GF-D8 (cell line): ENCODE measurements around the gene BRD4.
A peak's percentile ranks its signal among the peaks of the same experiment; 100 is the strongest.

Experiments
- DNase-seq: peaks from one replicate; lab custom pipeline; 2025; lab: John Stamatoyannopoulos, UW

BRD4 gene

GRCh38 chr19:15313649-15314279 lies 18.6 kb downstream of the BRD4 start:
- no peak for DNase-seq

- no peak for DNase-seq
Measured at GRCh38 chr19:15307169-15307568, 25.2 kb downstream of the BRD4 start.

GRCh38 chr19:15305582-15306334 lies 26.6 kb downstream of the BRD4 start:
- DNase-seq, result no peak

DNA sequence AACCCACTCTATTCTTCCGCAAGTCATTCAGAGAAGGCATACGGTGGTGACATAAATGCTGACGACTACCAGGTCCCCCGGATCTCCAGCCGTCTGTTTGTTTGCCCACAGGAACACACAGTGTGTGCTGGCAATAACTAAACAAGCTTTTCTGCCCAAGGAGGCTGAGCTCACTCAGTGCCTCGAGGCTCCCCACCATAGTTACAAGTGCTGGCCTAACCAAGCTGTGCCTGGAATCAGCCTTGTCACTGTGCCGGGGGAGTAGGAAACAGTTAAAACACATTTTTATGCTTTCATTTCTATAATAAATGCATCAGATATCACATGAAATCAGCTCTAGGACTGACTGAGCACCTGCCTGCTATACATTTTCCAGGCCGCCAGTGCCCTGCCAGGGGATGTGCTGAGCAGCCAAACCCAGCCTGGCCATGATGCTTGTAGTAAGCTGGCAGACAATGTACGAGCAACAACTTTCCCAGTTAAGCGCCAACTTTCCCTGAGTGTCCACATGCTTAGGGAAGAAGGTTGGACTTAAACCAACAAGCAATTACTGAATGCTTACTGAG lies 28.1 kb downstream of the BRD4 start:
- no peak for DNase-seq

DNA sequence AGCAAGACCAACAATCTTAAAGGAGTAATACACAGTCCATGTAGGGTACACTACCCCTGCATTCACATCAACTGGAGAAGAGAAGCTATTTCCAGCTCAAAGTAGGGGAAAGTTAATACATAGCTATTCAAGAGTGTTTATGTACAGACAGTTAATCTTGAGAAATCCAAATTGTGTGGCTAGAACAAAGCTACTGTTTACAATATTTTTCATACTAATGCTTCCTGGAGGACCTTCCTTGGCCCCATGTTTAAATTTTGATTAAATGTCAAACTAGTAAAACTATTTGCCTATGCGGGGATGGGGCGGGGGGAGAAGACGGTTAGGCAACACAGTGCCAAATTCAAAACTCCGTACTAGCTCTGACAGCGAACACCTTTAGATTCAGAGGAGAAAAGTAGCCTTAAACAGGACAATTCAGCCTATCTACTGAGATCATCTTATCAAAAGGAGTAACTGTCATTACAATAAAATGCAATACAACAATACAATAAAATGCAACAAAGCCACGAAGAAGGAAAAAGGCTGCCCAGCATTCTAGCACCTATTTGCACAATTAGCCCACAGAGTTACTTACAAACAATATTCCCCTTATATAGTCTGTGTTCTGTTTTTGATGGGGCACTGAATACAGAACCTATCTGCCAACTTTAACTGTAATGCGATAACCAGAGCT lies 29.1 kb downstream of the BRD4 start:
- no peak for DNase-seq

DNA sequence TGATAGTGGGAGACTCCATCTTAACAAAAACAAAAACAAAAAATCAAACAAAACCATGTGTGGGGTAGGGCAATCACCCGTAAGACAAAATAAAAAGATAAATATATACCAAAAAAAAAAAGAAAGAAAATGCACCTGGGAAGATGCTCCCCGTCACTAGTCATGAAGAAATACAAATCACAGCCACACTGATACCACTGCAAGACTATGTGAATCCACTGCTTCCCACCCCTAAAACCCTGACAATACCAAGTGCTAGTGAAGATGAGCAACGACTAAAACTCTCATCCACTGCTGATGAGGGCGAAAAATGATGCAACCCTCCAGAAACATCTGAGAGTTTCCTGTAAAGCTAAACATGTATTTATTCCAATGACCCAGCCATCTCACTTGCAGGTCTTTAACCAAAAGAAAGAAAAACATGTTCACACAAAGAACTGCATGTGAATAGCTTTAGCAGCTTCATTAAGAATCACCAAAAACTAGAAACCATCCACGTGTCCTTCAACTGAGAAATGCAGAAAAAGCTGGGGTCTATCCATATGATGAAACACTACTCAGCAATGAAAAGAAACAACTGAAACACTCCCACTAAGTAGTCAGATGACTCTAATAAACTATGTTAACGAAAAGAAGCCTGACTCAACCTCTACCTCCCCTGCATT lies 31.7 kb downstream of the BRD4 start:
- no peak for DNase-seq

DNA sequence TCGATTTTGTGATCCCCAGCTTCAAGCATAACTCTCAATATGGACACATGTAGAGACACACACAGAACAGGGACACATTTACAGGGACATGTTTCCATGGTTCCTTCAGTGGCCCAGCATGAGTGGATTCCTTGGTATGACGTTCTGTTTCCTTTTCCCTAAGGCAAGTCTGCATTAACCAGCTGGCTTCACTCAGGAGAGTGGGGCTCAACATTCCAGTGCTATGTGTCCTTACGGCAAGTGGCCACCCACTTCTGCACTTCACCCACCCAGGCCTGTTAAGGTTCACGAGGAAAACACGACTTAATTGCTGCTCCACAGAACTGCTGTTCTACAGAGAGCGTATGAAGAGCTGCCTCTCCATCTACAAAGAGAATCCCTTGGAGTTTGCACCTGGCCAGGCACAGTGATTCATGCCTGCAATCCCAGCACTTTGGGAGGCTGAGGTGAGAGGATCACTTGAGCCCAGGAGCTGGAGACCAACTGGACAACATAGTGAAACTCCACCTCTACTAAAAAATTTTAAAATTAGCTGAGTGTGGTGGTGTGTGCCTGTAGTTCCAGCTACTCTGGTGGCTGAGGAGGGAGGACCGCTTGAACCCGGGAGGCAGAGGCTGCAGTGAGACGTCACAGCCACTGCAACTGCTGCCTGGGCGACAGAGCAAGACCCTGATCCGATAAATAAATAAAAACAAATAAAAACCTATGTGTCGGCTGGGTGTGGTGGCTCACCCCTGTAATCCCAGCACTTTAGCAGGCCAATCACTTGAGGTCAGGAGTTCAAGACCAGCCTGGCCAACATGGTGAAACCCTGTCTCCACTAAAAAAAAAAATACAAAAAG lies 32.5 kb downstream of the BRD4 start:
- DNase-seq, result no peak

DNA sequence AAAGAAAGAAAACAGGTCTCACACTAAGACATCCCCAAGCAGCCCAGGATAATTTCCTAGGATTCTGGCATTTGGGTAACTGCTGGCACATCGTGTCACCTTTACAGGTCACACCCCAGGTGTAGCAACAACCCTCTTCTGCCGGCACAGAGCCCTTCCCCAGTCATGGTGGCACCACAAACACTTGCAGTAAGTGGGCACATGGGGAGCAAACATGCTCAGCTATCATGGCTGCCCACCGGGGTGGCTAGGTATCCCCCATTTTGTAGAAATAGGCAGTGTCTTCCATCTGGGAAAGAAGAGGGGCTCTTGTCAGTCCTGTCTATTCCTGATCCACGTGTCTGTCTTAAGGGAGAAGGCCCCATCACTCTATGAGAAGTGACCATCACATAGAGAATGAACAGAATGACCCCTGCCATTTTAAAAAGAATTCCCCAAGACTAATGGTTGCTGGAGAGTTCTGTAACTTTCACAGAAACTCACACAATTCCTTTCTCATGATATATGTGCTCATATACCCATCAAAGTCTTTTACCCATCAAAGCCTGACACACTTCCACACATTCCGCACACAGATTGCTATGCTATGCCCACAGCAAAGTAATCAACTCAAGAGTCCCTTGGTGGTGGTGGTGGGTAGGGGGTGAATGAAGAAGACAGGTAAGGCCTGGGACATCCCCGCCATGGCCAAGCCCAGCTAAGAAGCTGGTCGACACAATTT lies 33.3 kb downstream of the BRD4 start:
- DNase-seq, result no peak

DNA sequence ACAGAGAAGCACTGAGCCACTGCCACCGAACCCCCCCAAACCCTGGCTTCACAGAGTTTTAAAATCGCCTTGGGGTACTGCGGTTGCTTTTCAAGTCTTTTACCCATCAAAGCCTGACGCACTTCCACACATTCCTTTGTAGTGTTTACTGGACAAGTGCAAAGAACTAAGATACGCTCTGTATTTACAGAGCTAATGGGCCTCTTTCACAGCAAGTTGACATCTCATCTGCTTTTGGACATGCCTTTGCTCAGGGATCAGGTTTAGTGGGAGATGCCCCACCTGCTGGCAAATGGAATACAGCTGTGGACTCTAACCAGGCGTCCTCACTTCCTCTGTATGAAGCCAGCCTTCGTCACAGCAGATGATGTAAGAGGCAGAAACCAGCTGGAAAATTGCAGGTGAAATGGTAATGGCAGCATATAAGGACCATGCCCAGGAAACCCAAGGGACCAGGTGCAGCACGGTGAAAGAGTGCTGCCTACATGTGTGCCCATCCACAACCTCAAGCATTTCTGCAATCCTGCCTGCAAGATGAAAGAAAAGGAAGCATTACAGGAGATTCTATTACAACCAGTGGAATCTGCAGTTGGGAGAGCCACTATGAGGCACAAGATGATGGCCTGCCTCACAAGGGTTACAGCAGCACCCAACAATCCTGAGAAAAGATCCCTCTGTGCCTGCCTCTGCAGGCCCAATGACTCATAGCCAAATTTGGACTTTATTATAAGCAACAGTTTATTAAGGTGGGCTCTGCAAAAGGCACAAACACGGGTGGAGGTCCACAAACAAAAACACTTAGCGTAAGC lies 34.7 kb downstream of the BRD4 start:
- peak; percentile 22 for DNase-seq

- DNase-seq, result no peak
Measured at GRCh38 chr19:15296841-15297415, 35.4 kb downstream of the BRD4 start.

GRCh38 chr19:15296353-15296752 lies 36.0 kb downstream of the BRD4 start:
- DNase-seq, result no peak

DNA sequence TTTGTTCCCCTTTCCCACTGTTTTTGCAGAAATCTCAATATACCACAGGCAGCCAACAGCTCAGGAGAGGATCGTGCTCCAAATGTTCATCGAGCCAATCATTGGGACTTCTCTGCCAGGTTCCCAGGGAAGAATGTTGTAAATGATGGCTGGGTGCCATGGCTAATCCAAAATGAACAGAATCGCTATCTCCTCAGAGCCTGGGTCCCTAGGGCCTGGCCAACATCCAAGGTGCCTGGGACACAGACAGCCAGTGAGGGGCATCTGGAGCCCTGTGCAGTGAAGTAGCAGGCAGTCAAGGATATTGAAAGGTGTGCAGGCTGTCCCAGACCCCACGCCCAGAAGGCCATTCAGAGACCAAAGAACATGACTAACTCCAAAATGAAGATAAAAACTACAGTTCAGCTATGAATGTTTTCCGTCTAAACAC lies 37.8 kb downstream of the BRD4 start:
- DNase-seq, result no peak

DNA sequence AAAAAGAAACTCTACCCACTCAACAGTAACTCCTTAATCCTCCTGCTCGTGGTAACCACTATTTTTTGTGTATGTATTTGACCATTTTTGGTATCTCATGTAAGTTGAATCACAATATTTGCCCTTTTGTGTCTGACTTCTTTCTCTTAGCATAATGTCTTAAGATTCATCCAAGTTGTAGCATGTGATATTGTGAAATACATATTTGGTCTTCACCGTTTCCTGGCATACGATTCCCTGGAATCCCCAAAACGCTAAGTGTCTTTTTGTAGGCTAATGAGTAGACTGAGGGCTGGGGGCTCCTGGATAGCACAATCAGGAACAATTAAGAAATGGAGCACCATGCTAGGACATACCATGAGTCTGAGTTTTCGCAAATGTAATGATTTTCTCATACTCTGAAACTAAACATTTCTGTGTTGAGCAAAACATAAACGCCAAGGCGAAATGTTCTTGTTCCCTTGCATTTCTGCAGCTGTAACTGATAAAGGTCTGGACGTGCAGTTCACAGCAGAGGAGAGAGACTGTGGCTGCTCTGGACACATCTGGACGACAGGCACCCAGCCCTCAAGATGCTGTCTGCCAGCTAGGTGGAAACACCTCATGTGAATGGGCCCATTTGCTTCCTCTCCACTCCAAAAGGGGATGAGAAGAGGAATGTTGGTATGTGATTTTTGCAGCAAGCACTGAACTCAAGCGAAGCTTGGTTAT lies 38.4 kb downstream of the BRD4 start:
- no peak for DNase-seq

- DNase-seq, result no peak
Measured at GRCh38 chr19:15292847-15293582, 39.3 kb downstream of the BRD4 start.

DNA sequence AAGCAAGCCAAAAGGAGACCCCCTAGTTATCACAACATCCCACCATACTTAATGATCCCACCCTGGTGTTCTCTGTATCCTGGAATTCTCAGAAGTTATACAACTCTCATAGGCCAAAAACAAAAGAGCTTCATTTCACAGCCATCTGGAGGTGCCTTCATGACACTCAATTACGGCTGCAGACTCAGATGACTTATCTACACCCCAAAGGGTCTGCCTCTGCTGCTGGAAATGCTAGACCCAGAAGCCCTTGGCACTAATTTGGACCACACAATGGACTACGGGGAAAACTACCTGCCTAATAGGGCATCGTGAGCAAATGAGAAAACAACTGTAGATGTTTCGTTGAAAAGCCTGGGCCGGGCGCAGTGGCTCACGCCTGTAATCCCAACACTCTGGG lies 40.2 kb downstream of the BRD4 start:
- DNase-seq, result no peak

DNA sequence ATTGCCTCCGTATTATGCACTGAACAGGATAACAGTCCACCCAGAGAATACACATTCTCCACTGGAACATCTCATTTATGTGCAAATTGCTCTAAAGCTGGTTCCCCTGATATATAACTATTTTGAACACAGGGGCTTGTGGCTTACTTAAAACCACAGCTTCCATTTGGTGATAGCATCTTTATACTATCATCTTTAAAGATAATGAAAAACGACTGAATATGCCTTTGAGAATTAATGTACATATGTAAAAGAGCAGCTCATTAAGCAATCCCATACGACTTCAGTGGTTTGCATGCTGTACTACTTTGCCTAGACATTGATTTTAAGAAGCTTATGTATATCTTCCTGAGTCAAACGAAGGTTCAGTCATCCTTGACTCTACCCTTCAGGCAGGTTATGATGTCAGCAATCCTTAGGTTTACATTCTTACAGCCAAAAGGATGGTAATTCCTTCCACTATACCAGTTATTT lies 40.8 kb downstream of the BRD4 start:
- DNase-seq, result peak; percentile 15

GRCh38 chr19:15291089-15291488 lies 41.2 kb downstream of the BRD4 start:
- no peak for DNase-seq

DNA sequence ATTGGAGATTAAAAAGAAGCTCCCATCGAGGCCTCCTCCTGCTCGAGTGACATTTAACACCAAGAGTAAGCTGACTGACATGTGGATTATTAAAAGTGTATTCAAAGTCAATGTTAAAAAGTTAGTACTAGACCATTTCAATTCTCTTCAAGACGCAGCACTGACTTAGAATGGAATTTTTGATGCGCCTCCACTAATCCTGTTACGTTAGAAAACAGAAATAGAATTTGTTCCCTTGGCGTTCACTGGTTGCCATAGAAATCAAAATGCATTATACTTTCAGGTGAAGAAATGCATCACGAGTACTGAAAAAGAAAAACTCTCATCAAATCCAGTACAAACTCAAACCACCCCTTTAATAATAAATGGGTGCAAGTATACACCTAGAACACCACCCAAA lies 42.2 kb downstream of the BRD4 start:
- no peak for DNase-seq
